Measurements from ENCODE around the gene RAB27A.

The RAB27A gene

DNA sequence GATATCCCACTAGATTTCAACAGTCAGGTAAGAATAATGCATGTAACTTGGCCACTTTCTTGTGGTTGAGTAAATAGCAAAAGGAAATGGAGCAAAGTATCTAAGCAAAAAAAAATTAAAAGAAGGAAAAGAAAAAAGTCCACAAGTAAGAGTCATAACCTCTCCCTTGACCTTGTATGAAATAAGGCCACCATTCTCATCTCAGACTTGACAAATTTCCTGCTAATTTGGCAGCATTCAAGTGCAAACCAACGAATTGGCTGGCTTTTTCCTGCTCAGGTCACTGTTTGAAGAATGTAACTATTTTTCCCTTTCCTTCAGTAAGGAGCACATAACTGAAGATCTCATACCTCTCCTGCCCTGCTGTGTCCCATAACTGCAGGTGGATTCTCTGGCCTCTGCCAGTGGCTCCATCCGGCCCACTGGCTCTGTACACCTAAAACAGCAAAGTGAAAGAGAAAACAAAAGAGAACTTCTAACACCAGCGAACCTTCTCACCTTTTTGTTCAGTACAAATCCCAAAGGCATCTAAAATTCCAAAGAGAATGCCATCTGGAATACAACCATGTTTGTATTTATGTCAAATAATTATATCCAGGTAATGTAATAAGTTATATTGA, 59.5 kb downstream of the RAB27A start:
- DNase-seq (ENCODE audit: low read depth in 4 of 4, low spot score in 1 of 4) = no peak

DNA sequence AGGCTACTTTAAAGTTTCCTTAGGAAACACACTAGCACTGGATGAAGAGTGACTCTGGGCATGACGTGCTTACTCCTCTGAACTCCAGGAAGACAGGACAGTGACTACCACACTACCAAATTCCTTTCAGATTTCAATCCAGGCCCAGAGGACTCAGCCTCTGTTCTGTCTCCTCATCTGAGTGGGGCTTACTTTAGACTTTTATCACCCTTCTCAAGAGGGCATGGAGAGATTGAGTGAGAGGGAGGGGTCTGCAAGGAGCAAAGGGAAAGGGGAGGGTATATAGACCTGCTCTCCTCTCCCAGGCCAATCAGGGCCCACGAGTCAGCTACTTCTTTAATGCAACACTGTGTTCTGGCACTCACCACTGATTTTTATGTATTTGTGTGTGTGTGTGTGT, 63.5 kb downstream of the RAB27A start:
- no peak for DNase-seq (ENCODE audit: low read depth in 4 of 4, low spot score in 1 of 4)

DNA sequence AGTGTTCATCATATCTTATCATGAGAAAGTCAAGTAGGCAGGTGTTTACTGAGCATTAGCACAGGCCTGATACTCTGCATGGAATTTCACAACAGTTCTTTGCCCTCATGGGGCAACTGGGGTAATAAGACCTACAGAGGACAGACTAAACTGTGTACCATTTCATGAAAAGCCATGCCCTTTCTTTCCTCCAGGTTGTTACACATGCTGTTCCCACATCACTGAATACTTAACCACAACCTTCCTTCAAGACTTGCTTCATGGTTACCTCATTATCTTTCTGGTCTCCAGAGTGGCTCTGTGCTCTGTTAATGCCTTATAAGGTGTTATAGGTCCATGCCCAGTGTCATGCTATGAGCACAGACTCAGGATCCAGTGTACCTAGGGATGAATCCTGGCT, 64.7 kb downstream of the RAB27A start:
- DNase-seq (ENCODE audit: low read depth in 4 of 4, low spot score in 1 of 4) = no peak

DNA sequence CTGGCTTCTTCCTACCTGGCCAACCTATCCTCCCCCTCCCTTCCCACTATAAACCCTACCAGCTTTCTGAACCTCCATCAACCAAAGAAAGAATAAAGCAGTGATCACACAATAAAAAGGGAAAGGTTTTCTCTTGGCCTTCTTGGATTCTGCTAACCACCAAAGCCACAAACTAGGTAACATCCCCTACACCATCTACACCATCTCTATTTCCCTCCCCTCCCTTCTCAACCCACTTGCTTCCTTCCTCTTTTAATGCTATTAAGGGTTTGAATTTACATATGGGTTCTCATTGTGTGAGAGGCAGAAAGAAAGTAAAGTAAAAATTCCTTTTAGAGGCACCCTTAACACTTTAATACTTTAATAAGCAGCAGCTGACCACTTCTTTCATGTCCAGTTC, 67.0 kb downstream of the RAB27A start:
- no peak for DNase-seq (ENCODE audit: low read depth in 4 of 4, low spot score in 1 of 4)

DNA sequence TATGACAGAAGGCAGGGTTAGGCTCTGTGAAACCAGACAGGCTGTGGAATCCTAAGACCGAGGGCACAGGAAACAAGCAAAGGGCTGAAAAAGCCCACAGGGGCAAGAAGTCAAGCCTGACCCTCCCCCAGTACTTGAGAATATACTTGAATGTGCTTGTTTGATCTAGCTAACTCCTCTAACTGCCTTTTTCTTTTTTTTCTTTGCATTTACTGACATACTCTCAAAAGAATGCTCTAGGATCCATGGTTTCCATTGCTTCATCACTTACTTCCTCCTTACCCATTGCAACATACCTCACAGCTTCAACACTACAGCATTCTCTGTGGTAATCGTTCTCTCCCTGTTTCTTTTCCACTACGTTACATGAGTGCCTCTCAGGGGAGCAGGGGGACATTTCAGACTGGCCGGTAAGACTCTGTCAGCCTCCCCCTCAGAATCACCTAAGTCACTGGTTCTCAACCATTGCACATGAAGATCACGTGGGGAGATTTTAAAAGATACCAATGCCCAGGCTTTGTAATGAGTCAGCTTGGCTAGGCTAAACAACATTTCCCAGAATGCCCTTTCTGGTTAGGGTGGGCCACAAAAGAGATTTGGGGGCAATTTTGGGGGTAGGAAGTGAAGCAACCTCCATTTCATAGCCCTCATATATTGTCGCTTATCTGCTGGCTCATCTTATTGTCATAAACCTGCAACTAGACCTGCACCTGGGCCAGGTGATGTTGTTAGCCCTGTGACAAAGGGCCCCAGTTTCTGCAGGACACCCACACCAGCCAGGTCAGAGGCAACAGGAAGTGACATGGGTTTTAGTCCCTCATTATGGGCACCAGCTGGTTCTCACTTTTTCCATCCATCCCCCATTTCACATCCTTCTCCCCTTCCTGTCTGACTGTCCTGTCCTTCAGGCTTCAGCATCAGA, 68.3 kb downstream of the RAB27A start:
- peak in 1 of 4 experiments; percentile 15 for DNase-seq (ENCODE audit: low read depth in 4 of 4, low spot score in 1 of 4)

DNA sequence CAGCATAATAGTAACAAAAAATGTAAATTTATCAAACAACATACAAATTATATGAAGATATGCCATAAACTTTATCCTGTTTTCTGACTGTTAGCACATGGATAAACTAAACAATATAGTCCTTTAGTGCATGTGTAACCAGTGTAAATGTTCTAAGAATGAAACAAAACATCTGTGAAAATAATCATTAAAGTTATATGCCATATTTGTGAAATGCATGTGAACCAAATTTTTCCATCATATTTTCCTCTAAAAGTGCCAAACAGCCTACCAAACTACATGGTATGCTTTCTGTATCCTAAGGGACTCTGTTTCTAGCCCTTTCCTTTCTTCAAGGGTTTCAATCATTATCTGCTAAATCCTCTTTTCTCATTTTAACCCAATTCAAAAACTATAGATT, 69.0 kb downstream of the RAB27A start:
- no peak for DNase-seq (ENCODE audit: low read depth in 4 of 4, low spot score in 1 of 4)

DNA sequence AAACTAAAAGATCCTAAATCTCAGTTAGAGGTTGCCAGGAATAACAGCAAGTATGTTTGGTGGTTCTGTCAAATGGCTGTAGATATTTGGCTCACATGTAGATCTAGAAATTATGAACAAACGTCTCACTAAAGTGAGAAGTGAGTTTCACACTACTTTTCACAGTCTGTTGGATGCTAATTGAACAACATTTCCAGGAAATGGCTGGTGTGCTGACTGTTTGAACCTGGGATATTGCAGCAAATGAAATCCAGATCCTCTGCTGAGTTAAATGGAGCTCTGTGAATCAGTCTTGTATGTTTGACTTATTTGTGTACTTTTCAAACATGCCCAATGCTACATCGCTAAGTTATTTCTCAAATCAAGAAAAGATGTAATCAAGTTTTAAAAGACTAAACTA, 71.6 kb downstream of the RAB27A start:
- no peak for DNase-seq (ENCODE audit: low read depth in 4 of 4, low spot score in 1 of 4)

DNA sequence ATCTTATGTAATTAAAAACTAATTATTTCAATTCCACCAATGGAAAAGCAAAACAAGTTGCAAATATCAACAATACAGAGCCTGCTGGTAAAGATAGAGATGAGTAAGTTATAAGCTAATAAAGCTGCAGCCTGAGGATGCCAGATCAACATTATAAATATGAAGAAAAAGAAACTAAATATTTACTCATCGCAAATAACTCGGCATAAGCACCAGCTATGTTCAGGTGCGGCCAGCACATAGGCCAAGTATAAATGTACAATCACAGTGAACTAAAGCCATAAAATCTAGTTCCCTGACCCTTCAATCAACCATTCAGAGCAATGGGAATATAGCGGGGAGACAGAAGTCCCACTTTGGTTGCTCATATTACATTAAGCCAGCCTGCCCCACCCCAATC, 85.1 kb downstream of the RAB27A start:
- DNase-seq (ENCODE audit: low read depth in 4 of 4, low spot score in 1 of 4) = no peak

DNA sequence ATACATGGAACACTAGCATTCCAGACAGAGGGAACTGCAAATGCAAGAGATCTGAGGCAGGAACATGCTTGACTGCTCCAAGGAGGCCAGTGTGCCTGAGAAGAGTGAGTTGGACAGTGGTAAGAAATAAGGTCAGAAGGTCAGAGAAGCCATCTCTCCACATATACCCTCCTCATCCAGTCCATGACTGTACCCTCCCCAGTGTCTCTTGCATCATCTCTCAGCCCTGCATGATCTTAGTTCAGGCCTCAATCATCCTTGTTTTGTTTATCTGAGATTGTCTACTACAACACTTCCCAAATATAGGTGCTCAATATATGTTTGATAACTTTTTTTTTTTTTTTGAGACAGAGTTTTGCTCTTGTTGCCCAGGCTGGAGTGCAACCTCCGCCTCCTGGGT, 87.4 kb downstream of the RAB27A start:
- no peak for DNase-seq (ENCODE audit: low read depth in 4 of 4, low spot score in 1 of 4)

DNA sequence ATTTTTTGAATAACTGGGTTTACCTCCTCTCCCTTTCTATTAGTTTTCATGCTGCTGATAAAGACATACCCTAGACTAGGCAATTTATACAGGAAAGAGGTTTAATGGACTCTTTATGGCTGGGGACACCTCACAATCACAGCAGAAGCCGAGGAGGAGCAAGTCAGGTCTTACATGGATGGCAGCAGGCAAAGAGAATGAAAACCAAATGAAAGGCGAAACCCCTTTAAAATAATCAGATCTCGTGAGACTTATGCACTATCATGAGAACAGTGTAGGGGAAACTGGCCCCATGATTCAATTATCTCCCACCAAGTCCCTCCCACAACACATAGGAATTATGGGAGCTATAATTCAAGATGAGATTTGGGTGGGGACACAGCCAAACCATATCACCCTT, 90.9 kb downstream of the RAB27A start:
- no peak for DNase-seq (ENCODE audit: low read depth in 4 of 4, low spot score in 1 of 4)

DNA sequence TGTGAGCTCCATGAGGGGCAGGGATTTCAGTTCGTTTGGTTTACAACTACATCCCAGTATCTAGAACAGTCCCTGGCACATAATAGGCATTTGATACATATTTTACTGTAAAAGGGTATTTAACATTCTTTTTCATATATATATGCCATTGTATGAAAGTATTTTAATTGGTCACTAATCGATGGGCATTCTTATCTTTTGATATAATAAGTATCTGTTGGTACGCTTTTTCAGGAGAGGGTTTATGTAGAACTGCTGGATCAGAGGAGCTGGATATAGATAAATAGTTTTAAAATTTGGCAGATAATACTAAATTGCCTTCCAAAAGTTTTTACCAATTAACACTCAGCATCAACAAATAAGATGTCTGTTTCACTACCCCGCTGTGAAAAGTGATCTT, 91.9 kb downstream of the RAB27A start:
- no peak for DNase-seq (ENCODE audit: low read depth in 4 of 4, low spot score in 1 of 4)

DNA sequence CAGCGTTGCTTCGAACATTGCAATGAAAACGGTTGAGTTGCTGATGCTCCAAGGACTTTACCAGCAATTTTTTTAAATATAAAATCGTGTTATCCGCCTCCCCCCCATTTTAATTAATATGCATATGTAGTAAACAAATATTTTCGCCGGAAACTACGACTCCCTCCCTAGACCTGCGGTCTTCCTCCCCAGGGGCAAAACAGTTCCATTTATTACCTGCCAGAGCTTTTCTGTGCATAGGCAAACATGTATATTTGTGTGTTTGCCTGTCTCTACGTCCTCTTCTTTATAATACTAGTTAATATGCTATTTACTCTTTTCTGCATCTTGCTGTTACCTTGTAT, 92.3 kb downstream of the RAB27A start:
- no peak for DNase-seq (ENCODE audit: low read depth in 4 of 4, low spot score in 1 of 4)

DNA sequence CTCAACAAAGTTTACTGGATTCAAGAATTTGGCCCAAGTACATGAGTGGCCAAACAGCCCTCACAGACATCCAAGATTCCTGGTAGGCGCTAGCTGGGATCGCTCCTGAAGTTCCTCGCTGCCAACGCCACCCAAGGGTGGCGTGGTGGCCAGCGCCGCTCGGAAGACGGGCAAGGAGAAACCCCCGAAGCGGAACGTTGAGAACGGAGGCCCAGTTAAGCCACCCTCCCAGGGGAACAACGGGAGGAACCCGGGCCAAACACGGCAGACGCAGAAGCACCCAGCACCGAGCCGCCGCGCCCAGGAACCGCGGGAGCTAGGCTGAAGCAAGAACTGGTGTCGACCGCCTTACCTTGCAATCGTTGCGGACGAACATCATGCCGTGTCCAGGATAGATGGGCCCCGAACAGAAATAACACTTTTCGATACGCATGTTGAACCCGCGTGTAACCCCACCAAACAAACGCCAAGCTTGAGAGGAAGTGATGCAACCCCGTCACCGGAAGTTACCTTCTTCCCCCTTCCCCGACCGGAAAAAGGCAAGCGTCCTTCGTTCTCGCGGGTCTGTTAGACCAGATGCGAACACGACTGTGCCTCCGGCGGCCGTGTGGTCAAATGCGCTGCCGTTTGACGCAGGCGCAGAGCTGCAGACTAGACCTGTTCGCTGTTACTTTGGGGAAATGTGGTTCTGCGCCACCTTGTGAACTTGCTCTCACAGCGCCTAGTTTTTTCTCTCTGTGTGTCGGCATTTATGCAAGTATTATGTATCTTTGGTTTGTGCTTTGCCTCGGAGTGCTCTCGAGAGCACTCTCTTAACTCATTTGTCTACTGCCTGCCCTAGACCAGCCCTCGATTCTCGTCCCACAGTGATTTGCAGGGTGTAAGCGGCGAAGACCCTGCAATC, 92.9 kb downstream of the RAB27A start, which contains the start of gene RSL24D1:
Gene RSL24D1, minus strand, starts transcription at position 484 of the 904 bp plus-strand sequence. Its CDS starts 51 bp downstream, at position 433.
- DNase-seq (ENCODE audit: low read depth in 4 of 4, low spot score in 1 of 4) = peak; percentile 74 to 93 (median 92)

DNA sequence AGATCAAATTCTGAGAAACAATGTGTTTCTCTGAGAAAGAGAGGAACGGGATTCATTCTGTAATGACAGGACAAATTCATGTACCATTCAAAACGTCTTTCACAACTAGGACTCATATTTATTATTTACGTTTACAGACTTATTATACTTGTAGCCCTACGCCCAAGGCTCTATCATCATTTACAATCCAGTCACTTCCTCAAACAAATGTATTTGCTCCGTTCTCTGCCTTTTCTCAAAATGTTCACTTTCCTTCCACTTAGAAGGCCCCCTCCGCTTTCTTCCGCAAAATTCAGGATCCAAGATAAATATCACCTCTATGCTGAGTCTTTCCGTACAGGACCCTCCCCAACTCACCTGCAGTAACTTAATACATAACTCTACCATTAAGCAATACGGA, 93.6 kb downstream of the RAB27A start:
- DNase-seq (ENCODE audit: low read depth in 4 of 4, low spot score in 1 of 4) = no peak

DNA sequence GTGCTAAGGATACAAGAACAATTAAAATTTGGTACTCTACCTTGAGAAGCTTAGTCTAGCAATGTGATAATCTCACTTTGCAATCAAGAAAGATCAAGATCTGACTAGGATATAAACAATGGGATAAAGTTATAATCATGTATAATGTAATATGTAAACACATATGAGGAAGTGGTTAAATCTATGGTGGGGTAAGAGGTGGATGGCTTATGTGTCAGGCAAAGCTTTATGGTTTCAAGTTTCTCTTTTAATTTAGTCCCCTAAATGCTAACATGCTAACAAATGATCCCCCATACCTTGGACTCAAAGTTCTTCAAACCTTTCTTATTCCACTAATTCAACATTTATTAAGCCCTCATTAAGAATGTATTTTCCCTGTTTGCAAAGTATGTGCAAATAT, 95.4 kb downstream of the RAB27A start:
- DNase-seq (ENCODE audit: low read depth in 4 of 4, low spot score in 1 of 4) = no peak

DNA sequence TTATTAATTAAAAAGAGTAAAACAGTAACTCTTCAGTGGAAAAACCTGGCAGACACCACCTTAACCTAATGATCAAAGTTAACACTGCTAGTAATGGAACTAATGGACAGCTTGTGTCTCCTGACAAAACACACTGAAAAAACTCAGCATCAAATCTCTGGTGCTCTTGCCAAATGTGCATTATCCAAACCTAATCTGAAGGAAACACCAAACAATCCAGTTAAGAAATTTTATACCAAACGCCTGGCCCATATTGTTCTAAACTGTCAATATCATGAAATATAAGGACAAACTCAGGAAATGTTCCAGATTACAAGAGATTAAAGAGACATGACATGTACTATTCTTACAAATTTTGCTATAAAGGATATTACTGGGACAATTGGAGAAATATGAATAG, 103.3 kb downstream of the RAB27A start:
- no peak for DNase-seq (ENCODE audit: low read depth in 4 of 4, low spot score in 1 of 4)

DNA sequence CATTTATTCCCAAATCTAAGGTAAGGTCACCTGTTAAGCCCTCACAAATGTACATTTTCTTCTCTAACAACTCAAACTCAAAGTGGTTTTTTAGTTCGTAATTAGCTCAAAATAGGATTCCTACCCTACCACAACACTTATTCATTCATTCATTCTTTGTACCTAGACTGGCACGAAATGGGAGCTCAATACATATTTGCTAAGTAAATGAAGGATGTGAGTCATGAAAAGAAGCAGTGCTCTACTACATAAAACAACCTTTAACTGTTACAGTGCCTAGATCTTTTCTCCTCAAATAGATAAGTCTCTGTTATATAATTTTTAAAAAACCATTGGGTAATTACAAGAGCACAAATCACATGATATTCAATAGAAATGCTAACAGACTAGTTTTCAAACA, 105.9 kb downstream of the RAB27A start:
- DNase-seq (ENCODE audit: low read depth in 4 of 4, low spot score in 1 of 4) = no peak

DNA sequence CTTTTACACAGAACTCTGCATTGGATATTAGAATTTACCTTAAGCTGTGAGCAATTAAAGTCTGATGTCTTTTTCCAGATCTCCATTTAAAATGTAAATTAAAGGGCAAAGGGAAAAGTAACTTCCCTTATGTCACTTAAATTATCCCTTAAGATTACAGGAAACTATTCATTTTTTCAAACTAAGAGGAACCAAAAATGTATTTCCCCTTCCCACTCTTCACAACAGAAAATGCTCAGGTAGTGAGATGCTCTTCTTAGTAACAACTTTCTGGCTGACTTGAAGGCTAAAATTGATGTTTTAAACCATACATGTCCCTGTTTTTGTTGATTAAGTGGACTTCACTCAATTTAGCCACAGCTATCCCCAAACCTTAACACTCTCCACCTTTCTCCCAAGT, 110.5 kb downstream of the RAB27A start:
- no peak for DNase-seq (ENCODE audit: low read depth in 4 of 4, low spot score in 1 of 4)

DNA sequence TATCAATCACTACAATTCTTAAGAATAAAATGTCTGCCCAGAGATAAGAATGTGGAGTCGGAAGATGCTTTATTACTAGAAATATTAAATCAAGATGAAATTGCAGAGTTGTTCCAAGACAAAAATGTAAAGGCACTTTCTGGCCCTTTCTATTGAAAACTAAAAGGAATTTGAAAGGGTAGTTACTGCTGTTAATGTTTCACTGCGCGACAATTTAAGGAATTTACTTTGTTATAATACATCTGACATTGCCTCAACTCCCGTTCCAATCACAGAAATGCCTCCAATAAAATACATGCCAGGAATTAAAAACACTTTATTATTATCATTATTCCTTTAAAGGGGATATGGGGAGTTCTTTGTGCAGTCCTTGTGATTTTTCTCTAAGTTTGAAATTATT, 119.3 kb downstream of the RAB27A start:
- DNase-seq (ENCODE audit: low read depth in 4 of 4, low spot score in 1 of 4) = no peak

DNA sequence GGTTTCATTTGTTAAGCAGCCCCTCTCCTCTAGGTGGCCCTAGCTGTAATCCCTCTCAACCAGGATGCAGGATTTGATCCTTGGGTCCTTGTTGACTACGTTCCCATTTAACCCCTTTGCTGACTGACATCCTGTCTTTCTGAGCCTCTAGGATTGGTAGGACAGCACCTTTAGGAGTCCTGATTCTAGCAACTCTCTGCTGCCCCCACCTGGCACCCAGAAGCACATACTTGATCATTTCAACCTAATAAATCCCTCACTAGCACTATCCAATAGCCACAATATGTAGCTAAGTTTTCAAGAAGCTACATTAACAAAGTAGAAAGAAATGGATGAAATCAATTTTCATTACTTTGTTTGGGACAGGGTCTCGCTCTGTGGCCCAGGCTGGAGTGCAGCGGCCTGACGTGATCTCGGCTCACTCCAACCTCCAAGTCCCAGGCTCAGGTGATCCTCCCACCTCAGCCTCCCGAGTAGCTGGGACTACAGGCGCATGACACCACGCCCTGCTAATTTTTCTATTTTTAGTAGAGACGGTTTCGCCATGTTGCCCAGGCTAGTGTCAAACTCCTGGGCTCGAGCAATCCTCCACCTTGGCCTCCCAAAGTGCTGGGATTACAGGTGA, 121.2 kb downstream of the RAB27A start:
- DNase-seq (ENCODE audit: low read depth in 4 of 4, low spot score in 1 of 4) = peak; percentile 8 to 28 (median 22)

DNA sequence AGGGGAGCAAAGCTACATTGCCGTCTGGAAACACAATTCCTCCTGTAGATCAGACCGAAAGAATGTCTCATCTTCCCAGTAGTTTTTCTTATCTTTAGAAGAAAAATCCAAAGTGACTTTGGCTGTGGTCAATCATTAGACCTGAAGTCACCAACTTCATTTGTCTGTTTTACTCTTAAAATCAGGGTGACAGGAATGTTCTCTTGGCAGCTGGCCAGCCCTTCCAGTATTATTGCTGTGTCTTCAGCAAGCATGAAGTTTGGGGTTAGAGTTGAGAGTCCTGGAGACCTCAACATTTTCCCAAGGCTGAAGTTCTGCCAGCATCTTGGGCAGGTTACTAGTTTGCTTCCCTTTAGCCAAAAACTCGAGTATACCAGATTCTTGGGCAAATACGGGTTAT, 125.3 kb downstream of the RAB27A start:
- no peak for DNase-seq (ENCODE audit: low read depth in 4 of 4, low spot score in 1 of 4)
